Retinal pigment epithelial cell (primary cell): ENCODE measurements around the gene GOLGA1.
"Not testable (repeated sequence)": the region's sequence is repeated elsewhere in the genome, so short reads cannot be mapped to it uniquely, and the experiment has no call there.

ENCODE experiments used
- DNase-seq: peaks from one replicate; pipeline ENCODE4 v3.0.0-alpha.2; 2010; ENCODE audit warnings: low read depth
- H3K4me3 ChIP-seq: 2 replicates; pipeline ENCODE4 v1.5.1; 2011; ENCODE audit warnings: mild to moderate bottlenecking, low read length, control low read depth, moderate library complexity
- CTCF ChIP-seq: conservative IDR thresholded peaks from 2 replicates; pipeline ENCODE4 v1.5.1; 2011; ENCODE audit warnings: low read depth, low read length, control low read depth, inconsistent platforms

The GOLGA1 gene

GRCh38 chr9:124843456-124844034, 97.3 kb downstream of the GOLGA1 start:
- no peak overlapping the region for H3K4me3 ChIP-seq
- no peak for DNase-seq
- no peak for TF ChIP-seq CTCF

GRCh38 chr9:124841075-124841821, 99.6 kb downstream of the GOLGA1 start:
- no peak for DNase-seq
- no peak for TF ChIP-seq CTCF
- no peak overlapping the region for H3K4me3 ChIP-seq

GRCh38 chr9:124840300-124840833, 100.5 kb downstream of the GOLGA1 start:
- no peak overlapping the region for H3K4me3 ChIP-seq
- DNase-seq, result no peak
- peak; percentile 63 for TF ChIP-seq CTCF

GRCh38 chr9:124839612-124840299, 101.1 kb downstream of the GOLGA1 start:
- H3K4me3 ChIP-seq, result no peak overlapping the region
- TF ChIP-seq CTCF, result peak; percentile 68
- no peak for DNase-seq

GRCh38 chr9:124838567-124839275, 102.2 kb downstream of the GOLGA1 start:
- H3K4me3 ChIP-seq, DNase-seq: not testable (repeated sequence)

- not testable (repeated sequence) for DNase-seq, H3K4me3 ChIP-seq
Observed at GRCh38 chr9:124838132-124838531, 102.8 kb downstream of the GOLGA1 start.

- DNase-seq, result peak; percentile 71
- H3K4me3 ChIP-seq, result no peak overlapping the region
- no peak for TF ChIP-seq CTCF
Observed at GRCh38 chr9:124835026-124835557, 105.8 kb downstream of the GOLGA1 start.
